HG02840 (cell line): ENCODE data around the gene TIGD1.
"Not testable (repeated sequence)": the region's sequence is repeated elsewhere in the genome, so short reads cannot be mapped to it uniquely, and the experiment has no call there.

Experiments
- ATAC-seq: cut with Tn5 transposase; IDR thresholded peaks from one replicate; pipeline ENCODE4 v1.9.1; 2021; ENCODE audit warnings: mild to moderate bottlenecking, moderate library complexity, moderate number of reproducible peaks; ENCODE audit not compliant: unreplicated experiment, low FRiP score

The TIGD1 gene

GRCh38 chr2:232571026-232571474 lies 20.7 kb upstream of the TIGD1 start:
- ATAC-seq = no peak

DNA sequence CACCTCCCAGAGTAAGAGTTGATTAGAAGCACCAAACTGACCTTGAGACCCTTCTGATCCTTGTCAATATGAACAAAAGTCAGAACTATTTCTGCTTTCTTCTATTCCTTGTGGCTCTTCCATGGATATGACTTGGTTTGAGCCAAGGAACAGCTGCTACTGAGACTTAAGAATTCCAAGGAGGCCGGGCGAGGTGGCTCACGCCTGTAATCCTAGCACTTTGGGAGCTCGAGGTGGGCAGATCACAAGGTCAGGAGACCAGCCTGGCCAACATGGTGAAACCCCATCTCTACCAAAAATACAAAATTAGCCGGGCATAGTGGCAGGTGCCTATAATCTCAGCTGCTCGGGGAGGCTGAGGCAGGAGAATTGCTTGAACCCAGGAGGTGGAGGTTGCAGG lies 20.1 kb upstream of the TIGD1 start:
- not testable (repeated sequence) for ATAC-seq

DNA sequence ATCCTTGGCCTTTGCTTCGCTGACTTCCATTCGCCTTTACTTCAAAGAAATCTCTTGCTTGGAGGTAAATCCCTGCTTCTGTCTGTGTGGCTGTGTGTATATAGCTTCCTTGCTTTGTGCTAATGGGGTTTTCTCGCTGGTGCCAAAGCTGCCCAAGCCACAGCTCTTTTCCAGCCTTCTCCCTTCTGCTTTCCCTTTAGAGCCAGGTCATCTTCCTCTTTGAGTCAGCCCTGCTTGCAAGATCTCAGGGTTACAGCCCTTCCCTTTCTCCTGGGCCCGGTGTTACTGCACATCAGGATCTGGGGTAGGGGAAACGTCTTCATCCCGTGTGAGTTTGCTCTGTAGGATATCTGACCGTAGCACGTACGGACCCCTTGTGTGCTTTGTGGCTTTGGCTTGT lies 19.2 kb upstream of the TIGD1 start:
- ATAC-seq = no peak

DNA sequence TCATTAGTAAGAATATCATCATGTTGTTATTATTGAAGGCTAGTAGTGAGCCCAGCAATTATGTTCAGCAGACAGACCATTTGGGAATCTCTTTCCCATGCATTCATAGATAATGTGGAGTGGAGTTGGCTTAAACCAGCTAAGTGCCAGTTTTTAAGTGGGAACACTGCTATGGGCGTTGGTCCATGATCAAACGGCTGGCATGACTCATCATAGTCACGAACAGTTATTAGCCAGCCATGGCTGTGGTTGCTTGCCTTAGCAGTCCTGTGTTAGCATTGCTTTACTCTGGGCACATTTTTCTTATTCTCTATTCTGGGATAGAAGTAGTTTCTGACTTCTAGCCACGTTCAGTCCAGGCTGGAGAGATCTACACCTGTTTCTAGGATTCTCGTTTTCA lies 17.8 kb upstream of the TIGD1 start:
- ATAC-seq = no peak

GRCh38 chr2:232567721-232568120 lies 17.4 kb upstream of the TIGD1 start:
- no peak for ATAC-seq

DNA sequence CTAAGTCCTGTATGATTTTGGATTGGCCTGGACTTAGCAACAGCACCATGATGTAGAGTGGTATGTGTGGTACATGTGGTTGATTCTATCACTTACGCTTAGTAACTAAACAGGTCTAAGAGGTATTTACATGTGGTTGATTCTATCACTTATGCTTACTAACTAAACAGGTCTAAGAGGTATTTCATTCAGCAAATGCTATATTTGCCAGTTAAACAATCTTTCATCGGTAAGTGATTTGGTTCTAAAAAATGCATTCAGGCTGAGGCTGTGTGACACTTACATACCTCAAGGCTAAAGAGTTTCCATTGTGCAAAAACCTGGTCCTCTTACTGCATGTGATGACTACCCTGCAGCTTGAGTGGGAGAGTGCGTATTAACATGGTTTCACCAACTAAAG lies 13.2 kb upstream of the TIGD1 start:
- ATAC-seq = no peak

GRCh38 chr2:232562515-232563151 lies 12.3 kb upstream of the TIGD1 start:
- no peak for ATAC-seq

DNA sequence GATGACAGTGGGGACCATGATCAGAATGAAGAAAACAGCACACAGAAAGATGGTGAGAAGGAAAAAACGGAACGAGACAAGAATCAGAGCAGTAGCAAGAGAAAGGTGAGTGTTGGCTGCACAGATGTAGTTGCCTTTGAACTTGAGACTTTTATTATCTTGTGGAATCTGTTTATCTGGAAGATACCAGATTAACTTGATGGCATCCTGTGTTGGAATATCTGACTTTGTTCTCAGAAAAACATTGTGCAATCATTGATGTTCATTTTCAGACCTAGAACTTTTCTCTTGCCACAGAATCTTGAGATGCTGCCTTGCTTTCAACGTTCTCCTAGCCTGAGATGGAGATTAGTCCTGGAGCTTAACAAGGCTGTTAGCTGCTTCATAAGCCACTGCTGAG lies 6.1 kb upstream of the TIGD1 start:
- ATAC-seq = no peak

DNA sequence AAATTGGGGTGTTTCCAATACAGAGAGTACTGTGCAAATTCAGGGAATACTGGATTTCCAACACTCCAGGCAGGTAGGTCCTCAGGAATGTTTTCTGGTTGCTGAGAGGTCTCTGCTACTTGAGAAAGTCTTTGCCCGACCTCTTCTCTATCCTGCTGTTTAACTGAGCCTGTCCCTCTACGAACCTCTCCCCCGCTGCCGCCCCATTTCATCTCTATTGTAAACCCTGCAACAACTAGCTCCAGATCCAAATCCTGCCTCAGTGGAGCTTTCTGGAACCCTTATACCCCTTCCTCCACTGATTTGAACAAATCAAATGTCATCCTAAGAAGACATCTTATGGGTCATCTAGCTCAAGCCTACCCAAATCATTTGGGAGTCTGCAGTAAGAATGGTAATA lies 1.4 kb upstream of the TIGD1 start:
- no peak for ATAC-seq

DNA sequence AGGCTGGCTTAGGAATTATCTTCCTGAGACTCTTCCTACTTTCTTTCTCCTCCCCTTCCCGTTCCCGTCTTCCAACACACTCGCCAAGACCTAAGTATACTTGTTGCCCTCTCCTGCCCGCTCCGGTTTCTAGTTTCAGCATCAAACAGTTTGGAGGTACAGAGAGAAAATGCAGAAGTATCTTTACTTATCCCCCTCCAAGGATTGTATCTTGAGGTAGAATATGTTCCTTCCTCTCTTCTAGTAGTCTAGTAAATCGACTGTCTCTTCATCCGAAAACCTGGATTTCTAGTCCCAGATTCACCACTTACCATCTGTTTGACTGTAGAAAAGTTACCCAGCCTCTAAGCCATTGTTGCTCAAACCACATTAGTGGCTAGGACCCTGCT lies 887 bp upstream of the TIGD1 start:
- no peak for ATAC-seq

- no peak for ATAC-seq
Measured at GRCh38 chr2:232549655-232550353, 553 bp downstream of the TIGD1 start.

- ATAC-seq = no peak
Measured at GRCh38 chr2:232547991-232548390, 2.4 kb downstream of the TIGD1 start.

DNA sequence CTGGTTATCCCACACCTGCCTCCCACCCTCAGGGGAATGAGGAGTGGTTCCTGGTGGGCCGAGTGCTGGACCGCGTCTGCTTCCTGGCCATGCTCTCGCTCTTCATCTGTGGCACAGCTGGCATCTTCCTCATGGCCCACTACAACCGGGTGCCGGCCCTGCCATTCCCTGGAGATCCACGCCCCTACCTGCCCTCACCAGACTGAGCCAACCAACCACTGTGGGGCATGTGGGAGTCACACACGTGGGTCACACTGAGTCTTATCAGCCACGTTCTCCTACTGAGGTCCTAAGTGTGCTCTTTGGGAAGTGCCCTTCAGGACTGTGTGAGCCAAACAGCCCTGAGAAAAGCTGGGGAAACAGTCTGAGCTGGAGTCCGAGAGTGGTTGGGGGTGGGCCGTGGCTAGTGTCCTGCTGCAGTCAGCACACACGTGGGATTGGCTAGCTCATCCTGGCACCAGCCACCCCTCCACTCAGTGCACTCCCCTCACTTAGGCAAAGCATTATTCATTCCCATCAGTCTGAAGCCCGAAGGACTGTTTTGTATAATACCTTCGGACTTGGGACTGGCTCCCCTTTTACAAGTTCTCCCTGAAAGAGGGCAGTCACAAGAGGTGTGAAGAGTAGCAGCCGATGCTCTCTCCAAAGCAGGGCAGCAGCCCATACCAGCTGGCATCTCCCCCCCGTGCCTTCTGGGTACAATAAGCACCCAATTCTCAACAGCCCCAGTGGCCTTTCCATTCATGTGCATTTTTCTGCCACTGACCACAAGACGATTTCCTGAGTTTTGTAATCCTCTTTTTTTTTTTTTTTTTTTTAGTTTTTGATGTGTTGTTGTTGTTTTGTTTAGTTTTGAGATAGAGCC lies 4.6 kb downstream of the TIGD1 start:
- no peak for ATAC-seq

GRCh38 chr2:232544674-232545073 lies 5.7 kb downstream of the TIGD1 start:
- no peak for ATAC-seq

- no peak for ATAC-seq
Measured at GRCh38 chr2:232543928-232544631, 6.3 kb downstream of the TIGD1 start.

DNA sequence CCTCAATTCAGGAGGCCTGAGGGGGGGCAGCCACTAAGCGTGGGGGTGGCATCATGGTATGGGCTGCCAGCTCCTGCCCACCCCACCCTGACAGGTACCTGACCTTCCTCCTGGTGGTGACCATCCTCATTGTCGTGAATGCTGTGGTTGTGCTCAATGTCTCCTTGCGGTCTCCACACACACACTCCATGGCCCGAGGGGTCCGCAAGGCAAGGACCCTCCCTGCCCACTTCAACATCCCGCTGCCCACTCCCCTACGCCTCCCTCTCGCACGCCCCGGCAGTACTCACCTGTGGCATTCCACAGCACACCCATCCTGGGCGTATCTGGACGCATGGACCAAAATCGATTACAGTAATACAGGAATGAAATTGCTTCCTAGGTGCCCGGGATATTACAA lies 6.9 kb downstream of the TIGD1 start:
- no peak for ATAC-seq

DNA sequence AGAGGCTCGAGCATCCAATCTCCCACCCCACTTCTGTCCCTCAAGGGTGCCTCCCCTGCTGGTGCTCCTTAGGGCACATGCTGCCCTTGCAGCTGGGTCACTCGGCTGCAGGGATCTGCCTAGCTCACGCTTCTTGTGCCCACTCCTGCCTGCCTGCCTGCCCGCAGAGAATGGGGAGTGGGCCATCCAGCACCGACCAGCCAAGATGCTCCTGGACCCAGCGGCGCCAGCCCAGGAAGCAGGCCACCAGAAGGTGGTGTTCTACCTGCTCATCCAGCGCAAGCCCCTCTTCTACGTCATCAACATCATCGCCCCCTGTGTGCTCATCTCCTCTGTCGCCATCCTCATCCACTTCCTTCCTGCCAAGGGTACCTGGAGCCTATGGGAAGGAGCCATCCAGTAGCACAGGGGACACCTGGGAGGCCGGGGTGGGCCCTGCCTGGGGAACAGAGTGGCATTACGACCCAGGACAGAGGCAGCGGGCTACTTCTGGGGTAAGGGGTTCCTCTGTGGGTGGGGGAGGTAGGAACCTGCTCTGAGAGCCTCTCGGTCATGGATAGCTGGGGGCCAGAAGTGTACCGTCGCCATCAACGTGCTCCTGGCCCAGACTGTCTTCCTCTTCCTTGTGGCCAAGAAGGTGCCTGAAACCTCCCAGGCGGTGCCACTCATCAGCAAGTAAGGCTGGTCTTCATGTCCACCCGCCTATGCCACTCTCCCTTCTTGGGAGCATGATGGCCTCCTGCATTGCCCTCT lies 7.5 kb downstream of the TIGD1 start:
- no peak for ATAC-seq

GRCh38 chr2:232541961-232542714 lies 8.2 kb downstream of the TIGD1 start:
- ATAC-seq = no peak

DNA sequence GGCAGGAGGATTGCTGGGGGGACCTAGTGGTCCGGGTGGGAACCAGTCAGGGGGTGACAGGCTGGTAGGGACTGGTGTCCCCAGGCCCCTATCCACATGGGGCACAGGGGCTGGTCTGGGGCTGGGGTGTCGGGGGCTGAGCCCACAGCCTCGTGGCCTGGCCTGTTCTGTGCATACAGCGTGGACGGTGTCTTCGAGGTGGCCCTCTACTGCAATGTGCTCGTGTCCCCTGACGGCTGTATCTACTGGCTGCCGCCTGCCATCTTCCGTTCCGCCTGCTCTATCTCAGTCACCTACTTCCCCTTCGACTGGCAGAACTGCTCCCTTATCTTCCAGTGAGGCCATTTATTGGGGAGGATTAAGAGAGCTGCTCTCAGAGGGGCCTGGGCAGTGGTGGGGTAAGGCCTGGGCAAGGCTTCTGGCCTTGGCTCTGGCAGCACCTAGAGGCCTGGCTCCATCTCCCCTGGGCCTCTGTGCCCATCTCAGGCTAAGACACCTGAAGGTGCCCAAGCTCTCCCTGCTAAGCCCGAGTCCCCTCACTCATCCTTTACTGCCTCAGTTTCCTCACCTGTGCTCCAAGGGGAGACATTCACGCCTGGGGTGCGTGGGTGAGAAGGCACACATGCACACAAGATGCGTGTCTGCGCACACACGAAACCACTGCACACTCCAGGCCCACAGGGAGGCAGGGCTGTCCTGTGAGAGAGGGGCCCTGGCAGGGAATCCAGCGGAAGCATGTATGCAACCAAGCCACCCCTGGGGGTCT lies 9.0 kb downstream of the TIGD1 start:
- ATAC-seq = no peak
